OCI-M2 (cell line): Measurements from ENCODE around the gene GABRG3.
"Not testable (repeated sequence)": the region's sequence is repeated elsewhere in the genome, so short reads cannot be mapped to it uniquely, and the experiment has no call there.

Experiments used
- DNase-seq: peaks from one replicate; lab custom pipeline; 2025; ENCODE audit not compliant: unreplicated experiment; lab: John Stamatoyannopoulos, UW

GABRG3 gene

GRCh38 chr15:27323801-27324200 is 352.8 kb downstream of the GABRG3 start:
- no peak for DNase-seq

- no peak for DNase-seq
Observed at GRCh38 chr15:27324886-27325615, 354.1 kb downstream of the GABRG3 start.

- DNase-seq: no peak
Observed at GRCh38 chr15:27327467-27328025, 356.6 kb downstream of the GABRG3 start.

- no peak for DNase-seq
Observed at GRCh38 chr15:27328186-27328585, 357.2 kb downstream of the GABRG3 start.

GRCh38 chr15:27328608-27329007 is 357.6 kb downstream of the GABRG3 start:
- no peak for DNase-seq

GRCh38 chr15:27330326-27330725 is 359.3 kb downstream of the GABRG3 start:
- no peak for DNase-seq

GRCh38 chr15:27336676-27337075 is 365.7 kb downstream of the GABRG3 start:
- DNase-seq: no peak

GRCh38 chr15:27339138-27339537 is 368.2 kb downstream of the GABRG3 start:
- DNase-seq: no peak

- no peak for DNase-seq
Observed at GRCh38 chr15:27341780-27342343, 370.9 kb downstream of the GABRG3 start.

GRCh38 chr15:27342991-27343390 is 372.0 kb downstream of the GABRG3 start:
- DNase-seq: no peak

GRCh38 chr15:27352136-27352535 is 381.2 kb downstream of the GABRG3 start:
- DNase-seq: no peak

- DNase-seq: no peak
Observed at GRCh38 chr15:27353856-27354255, 382.9 kb downstream of the GABRG3 start.

- DNase-seq: no peak
Observed at GRCh38 chr15:27358751-27359434, 387.9 kb downstream of the GABRG3 start.

- DNase-seq: no peak
Observed at GRCh38 chr15:27359586-27359985, 388.6 kb downstream of the GABRG3 start.

GRCh38 chr15:27360316-27360715 is 389.3 kb downstream of the GABRG3 start:
- no peak for DNase-seq

- no peak for DNase-seq
Observed at GRCh38 chr15:27361438-27361837, 390.5 kb downstream of the GABRG3 start.

- no peak for DNase-seq
Observed at GRCh38 chr15:27365456-27365855, 394.5 kb downstream of the GABRG3 start.

GRCh38 chr15:27377391-27377790 is 406.4 kb downstream of the GABRG3 start:
- DNase-seq: not testable (repeated sequence)

GRCh38 chr15:27382361-27383025 is 411.5 kb downstream of the GABRG3 start:
- no peak for DNase-seq

- DNase-seq: no peak
Observed at GRCh38 chr15:27383726-27384125, 412.7 kb downstream of the GABRG3 start.

- DNase-seq: no peak
Observed at GRCh38 chr15:27392163-27392562, 421.2 kb downstream of the GABRG3 start.
